GM19372 (cell line): Measurements from ENCODE around the gene MTA1.

Experiments
- ATAC-seq: cut with Tn5 transposase; IDR thresholded peaks from one replicate; pipeline ENCODE4 v1.9.1; 2021; ENCODE audit warnings: mild to moderate bottlenecking, low read depth, moderate library complexity; ENCODE audit not compliant: unreplicated experiment

The MTA1 gene

GRCh38 chr14:105471823-105472485 lies 52.3 kb downstream of the MTA1 start:
- no peak for ATAC-seq

GRCh38 chr14:105472486-105472991 lies 52.9 kb downstream of the MTA1 start:
- ATAC-seq, result no peak

GRCh38 chr14:105473033-105473676 lies 53.5 kb downstream of the MTA1 start:
- ATAC-seq, result no peak

GRCh38 chr14:105473677-105474482 lies 54.3 kb downstream of the MTA1 start:
- ATAC-seq, result no peak

- no peak for ATAC-seq
These were observed 55.0 kb downstream of the MTA1 start, which contains the start of gene CRIP2 for GRCh38 chr14:105474483-105475268. CRIP2 (plus strand) TSS chr14:105474821; CDS start chr14:105474863, 42 bp downstream.

- ATAC-seq, result no peak
These were observed 55.9 kb downstream of the MTA1 start for GRCh38 chr14:105475269-105476096.

GRCh38 chr14:105476097-105476830 lies 56.6 kb downstream of the MTA1 start:
- no peak for ATAC-seq

GRCh38 chr14:105476831-105477659 lies 57.4 kb downstream of the MTA1 start:
- ATAC-seq, result no peak

GRCh38 chr14:105477660-105478397 lies 58.2 kb downstream of the MTA1 start:
- no peak for ATAC-seq

- no peak for ATAC-seq
These were observed 59.0 kb downstream of the MTA1 start for GRCh38 chr14:105478398-105479251.

GRCh38 chr14:105479431-105480158 lies 60.0 kb downstream of the MTA1 start:
- ATAC-seq, result no peak

- ATAC-seq, result no peak
These were observed 60.6 kb downstream of the MTA1 start for GRCh38 chr14:105480199-105480746.

- peak; percentile 63 for ATAC-seq
These were observed 61.5 kb downstream of the MTA1 start for GRCh38 chr14:105480807-105481801.

GRCh38 chr14:105481886-105482457 lies 62.3 kb downstream of the MTA1 start:
- no peak for ATAC-seq
